Calu3 (cell line): Measurements from ENCODE around the gene LAMC1. TPM values are rescaled to one million over a fixed set of nuclear protein-coding genes. Genes with fewer than 3 reads are reported as not detected.

ENCODE experiments used
- BruUV-seq: library from RNA; stranded (reverse); fragments of 400-500 nt; replicated peaks from 2 replicates; lab custom pipeline; 2021; lab: Mats Ljungman, UMichigan
- CTCF ChIA-PET: fragments of 300-600 bp; sonication (Branson Sonifier 250); formaldehyde crosslinking; loops from one replicate; lab custom pipeline; 2022; ENCODE audit warnings: antibody characterized with exemption; lab: Charles Lee
- DNase-seq: peaks from one replicate; pipeline ENCODE4 v3.0.0; 2022
- H3K27ac Mint-ChIP-seq: one replicate; pipeline ENCODE4 v1.8.0; 2022; ENCODE audit warnings: mixed read lengths; ENCODE audit not compliant: unreplicated experiment
- H3K27me3 Mint-ChIP-seq: one replicate; pipeline ENCODE4 v1.8.0; 2022; ENCODE audit warnings: mixed read lengths; ENCODE audit not compliant: unreplicated experiment
- H3K36me3 Mint-ChIP-seq: one replicate; pipeline ENCODE4 v1.8.0; 2022; ENCODE audit warnings: mild to moderate bottlenecking, moderate library complexity, mixed read lengths; ENCODE audit not compliant: insufficient read depth, unreplicated experiment
- H3K4me1 Mint-ChIP-seq: one replicate; pipeline ENCODE4 v1.8.0; 2022; ENCODE audit warnings: mild to moderate bottlenecking, low read depth, mixed read lengths; ENCODE audit not compliant: unreplicated experiment
- H3K4me3 Mint-ChIP-seq: one replicate; pipeline ENCODE4 v1.8.0; 2022; ENCODE audit warnings: mild to moderate bottlenecking, low read depth, moderate library complexity, mixed read lengths; ENCODE audit not compliant: unreplicated experiment
- H3K9me3 Mint-ChIP-seq: one replicate; pipeline ENCODE4 v1.8.0; 2022; ENCODE audit warnings: low read depth, mixed read lengths; ENCODE audit not compliant: unreplicated experiment
- CTCF ChIP-seq: fragments of 200-600 bp; IDR thresholded peaks from one replicate; pipeline ENCODE4 v1.8.0; 2022; ENCODE audit warnings: antibody characterized with exemption; ENCODE audit not compliant: unreplicated experiment
- intact Hi-C: fragments of 100-400 bp; cut with micrococcal nuclease; formaldehyde crosslinking; loops from one replicate; pipeline ENCODE4 v1.10.0; 2022; ENCODE audit not compliant: unreplicated experiment
- total RNA-seq: library from RNA; stranded (reverse); gene quantifications from 2 replicates; pipeline ENCODE4 v1.2.3, GENCODE V29; 2022

LAMC1 gene
- total RNA-seq, 1 experiment from 2014 or later, result 579 TPM

DNA sequence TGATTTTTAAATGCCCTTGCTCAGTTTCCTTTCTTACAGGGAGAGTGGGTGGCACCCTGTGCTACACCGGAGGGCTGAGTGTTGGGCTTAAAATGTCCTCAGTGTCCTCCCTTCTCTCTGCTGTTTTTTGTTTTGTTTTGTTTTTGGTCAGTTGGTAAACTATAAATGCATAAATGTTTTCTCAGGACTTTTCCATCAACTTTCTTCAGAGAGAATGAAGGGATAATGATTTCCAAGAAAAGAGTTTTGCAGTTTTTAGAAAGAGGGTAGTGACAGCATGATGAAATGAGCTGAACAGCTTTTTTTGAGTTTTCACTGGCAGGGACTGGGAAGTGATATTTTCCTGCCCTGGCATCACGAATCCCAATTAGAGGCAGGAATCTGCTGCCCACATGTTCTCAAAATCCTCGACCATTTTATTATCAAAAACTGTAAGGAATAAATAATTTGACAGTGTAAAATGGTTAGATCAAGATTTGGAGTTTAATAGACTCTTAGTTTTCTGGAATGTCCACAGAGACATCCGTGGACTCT lies 15.2 kb downstream of the LAMC1 start:
- TF ChIP-seq CTCF, result no peak
- BruUV-seq, result no TSS peak
- intact Hi-C loops, result no loop called here
- Mint-ChIP-seq H3K27ac (no peak overlapping the region), H3K36me3 (peaks cover 79% of the 10 kb centered on the region), H3K4me1 (peaks cover 84% of the 10 kb centered on the region), H3K27me3 (no peaks in the 10 kb centered on the region), H3K4me3 (no peak overlapping the region), H3K9me3 (no peaks in the 10 kb centered on the region)
- DNase-seq, result no peak
- CTCF ChIA-PET, result no interaction called here

- BruUV-seq, result no TSS peak
- Mint-ChIP-seq H3K27me3 (no peaks in the 10 kb centered on the region), H3K36me3 (peaks cover 74% of the 10 kb centered on the region), H3K9me3 (no peaks in the 10 kb centered on the region), H3K4me1 (peaks cover 87% of the 10 kb centered on the region), H3K27ac (no peak overlapping the region), H3K4me3 (no peak overlapping the region)
- intact Hi-C loops, result no loop called here
- no peak for DNase-seq
- CTCF ChIA-PET, result no interaction called here
- no peak for TF ChIP-seq CTCF
Measured at GRCh38 chr1:183038913-183039312, 15.7 kb downstream of the LAMC1 start.

- no TSS peak for BruUV-seq
- Mint-ChIP-seq H3K4me1 (peaks cover 88% of the 10 kb centered on the region), H3K27ac (no peak overlapping the region), H3K4me3 (no peak overlapping the region), H3K36me3 (peaks cover 73% of the 10 kb centered on the region), H3K27me3 (no peaks in the 10 kb centered on the region), H3K9me3 (no peaks in the 10 kb centered on the region)
- CTCF ChIA-PET, result no interaction called here
- intact Hi-C loops, result no loop called here
- DNase-seq, result no peak
- no peak for TF ChIP-seq CTCF
Measured at GRCh38 chr1:183039330-183039729, 16.1 kb downstream of the LAMC1 start.

DNA sequence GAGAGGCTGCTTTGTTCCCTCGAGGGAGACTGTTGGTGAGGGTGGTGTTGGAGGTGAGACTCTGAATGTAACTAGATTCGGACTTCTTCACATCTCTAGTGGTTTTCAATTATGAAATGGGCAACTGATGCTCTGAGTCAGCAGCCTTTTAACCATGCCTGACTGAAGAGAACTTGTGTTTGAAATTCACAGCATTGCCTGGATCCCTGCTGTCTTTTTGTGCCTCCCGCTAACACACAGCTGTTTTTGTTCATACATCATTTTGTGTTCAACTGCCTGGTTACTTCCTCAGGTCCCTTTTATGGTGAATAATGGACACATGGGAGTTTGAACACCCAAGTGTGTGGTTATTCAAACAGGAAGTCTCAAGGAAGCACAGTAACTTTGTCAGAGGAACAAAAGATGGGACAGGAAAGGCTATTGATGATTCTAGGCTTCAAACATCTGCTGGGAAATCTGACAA lies 16.8 kb downstream of the LAMC1 start:
- H3K27ac Mint-ChIP-seq, result peak overlapping the region; percentile 54

More for the DNA sequence above, 16.8 kb downstream of the LAMC1 start:
- CTCF ChIA-PET, result no interaction called here
- Mint-ChIP-seq H3K36me3 (peaks cover 71% of the 10 kb centered on the region), H3K4me1 (peaks cover 89% of the 10 kb centered on the region), H3K9me3 (no peaks in the 10 kb centered on the region), H3K4me3 (no peak overlapping the region), H3K27me3 (no peaks in the 10 kb centered on the region)
- no peak for TF ChIP-seq CTCF
- intact Hi-C loops, result loop anchor here (10.0 kb wide), 1 partner anchor 195 kb away; no protein-coding TSS in a partner anchor
- BruUV-seq, result no TSS peak
- no peak for DNase-seq
